PC-3 (cell line): ENCODE results near the gene TREML1. TPM values are rescaled to one million over a fixed set of nuclear protein-coding genes. Genes with fewer than 3 reads are reported as not detected.

Source experiments
- ATAC-seq: fragments of 200-7000 bp; cut with Tn5 transposase; 2 replicates; pipeline ENCODE4 v1.9.1; 2020; ENCODE audit warnings: mild to moderate bottlenecking, moderate library complexity
- BruUV-seq: library from RNA; stranded (reverse); fragments of 400-500 nt; replicated peaks from 2 replicates; lab custom pipeline; 2021; lab: Mats Ljungman, UMichigan
- CTCF ChIA-PET: fragments of 300-600 bp; sonication (Branson Sonifier 250); formaldehyde crosslinking; loops from one replicate; lab custom pipeline; 2022; ENCODE audit warnings: antibody characterized with exemption; lab: Charles Lee
- POLR2A ChIA-PET: fragments of 300-600 bp; sonication (Branson Sonifier 250); formaldehyde crosslinking; loops from one replicate; lab custom pipeline; 2022; ENCODE audit warnings: antibody characterized with exemption; ENCODE audit not compliant: unreplicated experiment; lab: Charles Lee
- DNase-seq: peaks from one replicate; pipeline ENCODE4 v3.0.0-alpha.2; 2015
- H2AFZ ChIP-seq: fragments of 300-600 bp; sonication (generic); 2 replicates; pipeline ENCODE4 v1.6.0; 2016; ENCODE audit warnings: antibody characterized with exemption, low read length
- H3F3A ChIP-seq: fragments of 300-600 bp; sonication (generic); one replicate; pipeline ENCODE4 v1.6.0; 2017; ENCODE audit warnings: antibody characterized with exemption, low read length, control low read depth, mild to moderate bottlenecking; ENCODE audit not compliant: unreplicated experiment
- H3K27ac ChIP-seq: fragments of 300-600 bp; sonication (generic); 2 replicates; pipeline ENCODE4 v1.5.1; 2016; ENCODE audit warnings: mild to moderate bottlenecking, low read length
- H3K27me3 ChIP-seq: fragments of 300-600 bp; sonication (generic); 2 replicates; pipeline ENCODE4 v1.6.1; 2016; ENCODE audit warnings: low read length, mixed read lengths
- H3K36me3 ChIP-seq: fragments of 300-600 bp; sonication (generic); 2 replicates; pipeline ENCODE4 v1.6.1; 2016; ENCODE audit warnings: low read depth, mixed run types, low read length, mixed read lengths
- H3K4me1 ChIP-seq: fragments of 300-600 bp; sonication (generic); 2 replicates; pipeline ENCODE4 v1.5.1; 2016; ENCODE audit warnings: low read length; ENCODE audit not compliant: insufficient read depth
- H3K4me2 ChIP-seq: fragments of 300-600 bp; sonication (generic); 2 replicates; pipeline ENCODE4 v1.6.0; 2016; ENCODE audit warnings: low read length
- H3K4me3 ChIP-seq: fragments of 300-600 bp; sonication (generic); 2 replicates; pipeline ENCODE4 v1.5.1; 2016; ENCODE audit warnings: mild to moderate bottlenecking, low read length, mixed read lengths
- H3K79me2 ChIP-seq: fragments of 300-600 bp; sonication (generic); 2 replicates; pipeline ENCODE4 v1.6.1; 2017; ENCODE audit warnings: low read length, mixed read lengths
- H3K9ac ChIP-seq: fragments of 300-600 bp; sonication (generic); 2 replicates; pipeline ENCODE4 v1.6.0; 2016; ENCODE audit warnings: mild to moderate bottlenecking, low read length
- H3K9me2 ChIP-seq: fragments of 300-600 bp; sonication (generic); replicated peaks from 2 replicates; pipeline ENCODE4 v1.6.1; 2016; ENCODE audit warnings: mixed run types, low read length, mixed read lengths
- H3K9me3 ChIP-seq: fragments of 300-600 bp; sonication (generic); 2 replicates; pipeline ENCODE4 v1.6.1; 2016; ENCODE audit warnings: low read length, mixed read lengths
- H4K20me1 ChIP-seq: fragments of 300-600 bp; sonication (generic); 2 replicates; pipeline ENCODE4 v1.6.1; 2016; ENCODE audit warnings: low read length, mixed read lengths
- EZH2 ChIP-seq: fragments of 300-600 bp; sonication (generic); IDR thresholded peaks from one replicate; pipeline ENCODE4 v1.6.1; 2017; ENCODE audit warnings: antibody characterized with exemption, mild to moderate bottlenecking, low read length; ENCODE audit not compliant: unreplicated experiment
- EZH2phosphoT487 ChIP-seq: fragments of 300-600 bp; sonication (generic); IDR thresholded peaks from 2 replicates; pipeline ENCODE4 v1.6.1; 2018; ENCODE audit warnings: mild to moderate bottlenecking, antibody characterized with exemption, low read length, borderline replicate concordance
- intact Hi-C: fragments of 100-400 bp; cut with micrococcal nuclease; formaldehyde crosslinking; loops from 2 replicates; pipeline ENCODE4 v1.9.0; 2023
- total RNA-seq: library from RNA; depleted of rRNA; stranded (reverse); fragments of >200 nt; gene quantifications from 2 replicates; pipeline ENCODE4 v1.2.3, GENCODE V29; 2014
- TF ChIP-seq, protein P1 (sequence below): fragments of 300-600 bp; sonication (generic); conservative IDR thresholded peaks from 2 replicates; pipeline ENCODE4 v1.5.1; 2017; ENCODE audit warnings: antibody characterized with exemption, low read depth, mild to moderate bottlenecking, low read length

TREML1 gene
- total RNA-seq, 1 experiment from 2014 or later: not detected

DNA sequence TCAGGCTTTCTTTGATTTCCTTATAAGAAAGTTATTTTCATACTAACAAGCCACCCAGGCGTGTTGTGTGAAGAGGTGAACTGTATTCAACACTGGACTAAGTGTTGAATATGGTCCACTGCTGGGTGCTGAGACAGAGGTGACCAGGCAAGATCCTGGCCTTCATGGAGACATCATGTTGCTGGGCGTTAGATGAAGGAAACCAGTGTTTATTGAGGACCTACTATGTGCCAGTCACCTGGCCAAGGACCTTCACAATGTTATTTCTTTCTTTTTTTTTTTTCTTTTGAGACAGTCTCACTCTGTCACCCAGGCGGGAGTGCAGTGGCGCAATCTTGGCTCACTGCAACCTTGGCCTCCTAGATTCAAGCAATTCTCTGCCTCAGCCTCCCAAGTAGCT is 1.9 kb upstream of the TREML1 start:
- H4K20me1 ChIP-seq: no peaks in the 10 kb centered on the region
- H3K36me3 ChIP-seq: no peaks in the 10 kb centered on the region
- no peak for TF ChIP-seq EZH2
- TF ChIP-seq, protein P1, sequence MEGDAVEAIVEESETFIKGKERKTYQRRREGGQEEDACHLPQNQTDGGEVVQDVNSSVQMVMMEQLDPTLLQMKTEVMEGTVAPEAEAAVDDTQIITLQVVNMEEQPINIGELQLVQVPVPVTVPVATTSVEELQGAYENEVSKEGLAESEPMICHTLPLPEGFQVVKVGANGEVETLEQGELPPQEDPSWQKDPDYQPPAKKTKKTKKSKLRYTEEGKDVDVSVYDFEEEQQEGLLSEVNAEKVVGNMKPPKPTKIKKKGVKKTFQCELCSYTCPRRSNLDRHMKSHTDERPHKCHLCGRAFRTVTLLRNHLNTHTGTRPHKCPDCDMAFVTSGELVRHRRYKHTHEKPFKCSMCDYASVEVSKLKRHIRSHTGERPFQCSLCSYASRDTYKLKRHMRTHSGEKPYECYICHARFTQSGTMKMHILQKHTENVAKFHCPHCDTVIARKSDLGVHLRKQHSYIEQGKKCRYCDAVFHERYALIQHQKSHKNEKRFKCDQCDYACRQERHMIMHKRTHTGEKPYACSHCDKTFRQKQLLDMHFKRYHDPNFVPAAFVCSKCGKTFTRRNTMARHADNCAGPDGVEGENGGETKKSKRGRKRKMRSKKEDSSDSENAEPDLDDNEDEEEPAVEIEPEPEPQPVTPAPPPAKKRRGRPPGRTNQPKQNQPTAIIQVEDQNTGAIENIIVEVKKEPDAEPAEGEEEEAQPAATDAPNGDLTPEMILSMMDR: no peak
- DNase-seq (no peak), ATAC-seq (no peak)
- H3K4me2 ChIP-seq: no peak overlapping the region
- no TSS peak for BruUV-seq
- H3K4me1 ChIP-seq: no peaks in the 10 kb centered on the region
- no peak overlapping the region for H3K27ac ChIP-seq
- H2AFZ ChIP-seq: no peak overlapping the region
- POLR2A ChIA-PET: no interaction called here
- peaks cover 5% of the 10 kb centered on the region; the same call in 1 of the 2 replicates for H3K27me3 ChIP-seq
- H3K9me2 ChIP-seq: no peaks in the 10 kb centered on the region
- intact Hi-C loops: no loop called here
- no peaks in the 10 kb centered on the region for H3K79me2 ChIP-seq
- CTCF ChIA-PET: interaction anchor here (0.7 kb wide), 1 partner anchor 164 kb away, joined by 7 read pairs; no protein-coding TSS in a partner anchor
- H3F3A ChIP-seq: no peaks in the 10 kb centered on the region
- no peak overlapping the region for H3K9ac ChIP-seq
- H3K9me3 ChIP-seq: no peaks in the 10 kb centered on the region
- H3K4me3 ChIP-seq: no peak overlapping the region

DNA sequence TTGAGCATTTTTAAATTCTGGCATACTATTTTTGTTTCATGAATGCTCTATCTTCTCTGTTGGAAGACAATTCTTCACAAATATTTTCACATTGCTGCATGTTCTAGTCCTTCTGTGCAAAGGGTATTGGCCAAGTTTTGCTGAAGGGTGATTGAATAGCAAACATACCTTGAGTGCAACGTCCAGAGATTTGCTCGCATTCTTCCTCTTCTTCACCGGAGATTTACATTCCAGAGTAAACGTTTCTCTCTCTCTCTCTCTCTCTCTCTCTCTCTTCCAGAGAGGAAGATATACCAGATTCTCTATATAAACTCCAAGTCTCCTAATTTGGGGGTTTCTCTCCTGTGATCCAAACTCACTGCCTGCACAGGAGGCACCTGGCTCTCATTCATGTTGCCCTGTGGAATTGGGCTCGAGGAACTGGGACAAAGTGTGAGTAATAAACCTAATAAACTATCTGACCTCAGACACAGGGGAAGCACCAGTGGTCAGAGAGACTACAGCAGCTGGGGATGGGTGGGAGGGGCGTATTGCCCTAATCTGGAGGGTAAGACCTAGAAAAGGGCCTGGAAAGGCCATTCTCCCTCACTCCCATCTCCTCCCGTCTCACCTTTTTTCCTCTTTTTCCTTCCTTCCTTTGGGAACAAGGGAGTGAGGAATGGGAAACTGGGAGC is 1.1 kb upstream of the TREML1 start:
- POLR2A ChIA-PET: no interaction called here
- DNase-seq (no peak), ATAC-seq (no peak)
- H3F3A ChIP-seq: no peaks in the 10 kb centered on the region
- H3K36me3 ChIP-seq: no peaks in the 10 kb centered on the region
- H4K20me1 ChIP-seq: no peaks in the 10 kb centered on the region
- TF ChIP-seq, protein P1: no peak
- TF ChIP-seq EZH2phosphoT487 (no peak), EZH2 (no peak)
- no peaks in the 10 kb centered on the region for H3K79me2 ChIP-seq
- peaks cover 5% of the 10 kb centered on the region; the same call in 1 of the 2 replicates for H3K27me3 ChIP-seq
- CTCF ChIA-PET: no interaction called here
- no peak overlapping the region for H3K27ac ChIP-seq
- intact Hi-C loops: no loop called here
- BruUV-seq: no TSS peak
- H2AFZ ChIP-seq: no peak overlapping the region
- no peak overlapping the region for H3K4me3 ChIP-seq
- no peaks in the 10 kb centered on the region for H3K9me2 ChIP-seq
- no peaks in the 10 kb centered on the region for H3K4me1 ChIP-seq
- H3K9ac ChIP-seq: no peak overlapping the region
- H3K9me3 ChIP-seq: no peaks in the 10 kb centered on the region
- H3K4me2 ChIP-seq: no peak overlapping the region

DNA sequence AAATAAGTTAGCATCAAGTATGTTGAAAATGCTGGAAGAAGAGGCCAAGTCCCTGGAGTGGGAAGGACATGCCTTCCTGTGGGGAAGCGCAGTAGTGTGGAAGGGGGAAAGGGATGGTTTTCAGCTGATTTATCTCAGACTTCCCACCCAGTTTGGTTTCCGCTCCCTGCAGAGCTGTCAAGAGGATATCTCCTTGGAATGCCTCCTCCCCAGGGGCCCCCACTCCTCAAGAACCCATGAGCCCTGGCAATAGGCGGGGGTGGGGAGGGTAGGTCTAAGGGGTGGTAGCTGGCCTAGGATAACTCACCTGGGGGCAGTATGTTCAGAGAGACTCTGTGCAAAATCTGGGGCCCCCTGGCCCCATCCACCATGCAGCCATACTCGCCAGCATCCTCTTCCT is 696 bp downstream of the TREML1 start:
- Histone ChIP-seq H3K9me2 (no peaks in the 10 kb centered on the region), H3K27me3 (peaks cover 5% of the 10 kb centered on the region; the same call in 1 of the 2 replicates), H3F3A (no peaks in the 10 kb centered on the region), H3K4me2 (no peak overlapping the region), H4K20me1 (no peaks in the 10 kb centered on the region), H3K36me3 (no peaks in the 10 kb centered on the region), H3K4me1 (no peaks in the 10 kb centered on the region), H2AFZ (no peak overlapping the region), H3K79me2 (no peaks in the 10 kb centered on the region), H3K27ac (no peak overlapping the region), H3K4me3 (no peak overlapping the region), H3K9ac (no peak overlapping the region), H3K9me3 (no peaks in the 10 kb centered on the region)
- BruUV-seq: no TSS peak
- intact Hi-C loops: no loop called here
- TF ChIP-seq EZH2 (no peak), EZH2phosphoT487 (no peak)
- TF ChIP-seq, protein P1: no peak
- ChIA-PET POLR2A (interaction anchor here (0.6 kb wide), 1 partner anchor 111 kb away, joined by 6 read pairs; the partner anchor contains the start of gene TSPO2), CTCF (no interaction called here)
- no peak for DNase-seq
- no peak for ATAC-seq
